Measurements from ENCODE around the gene SLAIN1.
A peak's percentile ranks its signal among the peaks of the same experiment; 100 is the strongest.

Gene SLAIN1

DNA sequence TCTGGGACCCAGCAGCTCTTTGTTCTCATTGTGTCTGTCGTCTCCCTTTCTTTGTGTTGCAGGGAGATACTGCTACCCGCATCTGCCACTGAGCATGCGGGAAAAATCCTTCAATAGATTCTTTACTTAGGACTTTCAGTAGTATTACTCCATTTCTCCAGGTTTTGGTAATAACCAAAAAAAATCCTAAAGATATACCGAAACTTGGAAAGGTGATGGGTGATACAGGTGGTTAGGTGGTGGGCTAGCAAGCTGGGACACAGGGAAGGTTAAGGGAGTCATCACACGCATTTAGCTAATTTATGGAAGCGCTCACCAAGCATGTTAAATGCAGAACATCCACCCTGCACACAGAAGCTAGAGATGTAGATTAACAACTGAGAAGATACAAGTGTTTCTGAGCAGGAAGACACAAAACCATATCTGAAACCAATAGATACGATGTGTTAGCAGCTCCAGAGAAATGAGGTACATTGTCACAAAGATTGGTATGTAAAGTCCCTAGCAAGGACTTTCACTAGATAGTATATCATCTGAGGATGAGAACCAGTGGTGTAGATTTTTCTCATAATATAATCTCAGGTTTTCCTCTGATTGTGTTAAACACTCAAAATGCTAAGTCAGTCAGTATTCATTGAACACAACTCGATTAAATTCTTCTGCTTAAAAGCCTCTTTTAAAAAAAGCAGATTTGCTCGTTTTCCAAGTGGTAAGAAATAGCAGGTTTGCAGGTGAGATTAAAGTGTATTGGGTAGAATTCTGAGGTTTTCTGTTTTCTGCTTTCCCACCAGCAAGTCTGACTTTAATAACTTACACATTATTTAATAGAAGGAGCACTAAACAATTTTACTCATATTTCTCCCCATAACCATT, 1.2 kb upstream of the SLAIN1 start:
- no peak for DNase-seq
- Histone ChIP-seq H3K36me3 (no peaks in the 10 kb centered on the region), H3K9me3 (no peaks in the 10 kb centered on the region; the same call in 1 of the 2 replicates), H3K4me3 (ENCODE audit: low read depth, low read length) (no peak overlapping the region), H3K27me3 (peaks cover 51% of the 10 kb centered on the region), H3K4me1 (no peaks in the 10 kb centered on the region; the same call in 1 of the 2 replicates)
- TF ChIP-seq, protein P1, sequence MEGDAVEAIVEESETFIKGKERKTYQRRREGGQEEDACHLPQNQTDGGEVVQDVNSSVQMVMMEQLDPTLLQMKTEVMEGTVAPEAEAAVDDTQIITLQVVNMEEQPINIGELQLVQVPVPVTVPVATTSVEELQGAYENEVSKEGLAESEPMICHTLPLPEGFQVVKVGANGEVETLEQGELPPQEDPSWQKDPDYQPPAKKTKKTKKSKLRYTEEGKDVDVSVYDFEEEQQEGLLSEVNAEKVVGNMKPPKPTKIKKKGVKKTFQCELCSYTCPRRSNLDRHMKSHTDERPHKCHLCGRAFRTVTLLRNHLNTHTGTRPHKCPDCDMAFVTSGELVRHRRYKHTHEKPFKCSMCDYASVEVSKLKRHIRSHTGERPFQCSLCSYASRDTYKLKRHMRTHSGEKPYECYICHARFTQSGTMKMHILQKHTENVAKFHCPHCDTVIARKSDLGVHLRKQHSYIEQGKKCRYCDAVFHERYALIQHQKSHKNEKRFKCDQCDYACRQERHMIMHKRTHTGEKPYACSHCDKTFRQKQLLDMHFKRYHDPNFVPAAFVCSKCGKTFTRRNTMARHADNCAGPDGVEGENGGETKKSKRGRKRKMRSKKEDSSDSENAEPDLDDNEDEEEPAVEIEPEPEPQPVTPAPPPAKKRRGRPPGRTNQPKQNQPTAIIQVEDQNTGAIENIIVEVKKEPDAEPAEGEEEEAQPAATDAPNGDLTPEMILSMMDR (IDR thresholded peaks at IDR 0.05; ENCODE audit: low read depth, low read length): no peak

DNA sequence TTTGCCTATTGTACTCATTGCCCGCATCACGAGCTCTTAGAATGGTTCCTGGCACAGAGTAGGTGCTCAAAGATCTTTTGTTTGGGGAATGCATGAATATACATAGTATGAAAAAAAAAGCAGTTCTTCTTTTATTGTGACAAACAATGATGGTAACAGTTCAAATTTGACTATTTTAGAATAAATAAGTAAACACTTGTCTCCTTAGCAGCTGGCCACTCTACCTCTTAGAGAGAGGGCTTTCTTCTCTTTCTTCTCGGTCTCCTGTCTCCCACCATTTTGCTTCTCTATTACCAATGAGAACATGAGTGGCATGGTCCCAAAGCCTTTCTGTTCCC, 639 bp upstream of the SLAIN1 start:
- Histone ChIP-seq H3K36me3 (no peaks in the 10 kb centered on the region), H3K4me3 (ENCODE audit: low read depth, low read length) (peak overlapping the region; percentile 57), H3K27me3 (peaks cover 51% of the 10 kb centered on the region), H3K9me3 (no peaks in the 10 kb centered on the region; the same call in 1 of the 2 replicates), H3K4me1 (no peaks in the 10 kb centered on the region; the same call in 1 of the 2 replicates)
- TF ChIP-seq, protein P1 (IDR thresholded peaks at IDR 0.05; ENCODE audit: low read depth, low read length): no peak
- DNase-seq: no peak

DNA sequence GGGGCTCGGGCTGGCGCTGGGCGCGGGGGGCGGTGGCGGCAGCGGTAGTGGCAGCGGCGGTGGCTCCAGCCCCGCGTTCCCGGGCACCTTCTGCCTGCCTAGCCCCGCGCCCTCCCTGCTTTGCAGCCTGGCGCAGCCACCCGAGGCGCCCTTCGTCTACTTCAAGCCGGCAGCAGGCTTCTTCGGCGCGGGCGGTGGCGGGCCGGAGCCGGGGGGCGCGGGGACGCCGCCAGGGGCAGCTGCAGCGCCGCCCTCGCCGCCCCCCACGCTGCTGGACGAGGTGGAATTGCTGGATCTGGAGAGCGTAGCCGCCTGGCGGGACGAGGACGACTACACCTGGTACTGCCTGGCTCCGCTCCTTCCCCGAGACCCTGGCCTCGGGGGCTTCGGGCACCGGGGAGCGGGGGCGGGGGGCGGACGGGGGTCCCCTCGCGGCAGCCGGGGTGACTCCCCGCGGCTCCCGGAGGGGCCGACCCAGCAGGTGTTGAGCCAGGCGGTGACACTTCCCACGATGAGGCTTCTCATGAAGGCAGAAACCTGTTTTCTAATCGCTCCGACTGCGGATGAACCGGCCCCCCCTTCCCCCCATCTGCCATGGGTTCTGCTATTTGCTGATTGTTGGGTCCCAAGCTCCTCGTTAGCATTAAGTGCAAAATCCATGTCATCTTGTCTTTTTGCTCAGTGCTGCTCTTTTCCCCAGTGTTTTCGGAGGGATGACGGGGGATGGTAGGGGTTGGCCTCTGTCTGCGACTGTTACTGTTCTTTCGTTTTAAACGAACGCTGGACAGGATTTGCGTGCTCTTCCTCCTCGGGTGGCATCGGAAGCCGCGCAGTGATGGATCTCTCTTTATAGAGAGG, 943 bp downstream of the SLAIN1 start:
- TF ChIP-seq, protein P1 (IDR thresholded peaks at IDR 0.05; ENCODE audit: low read depth, low read length): no peak
- H3K36me3 ChIP-seq: no peaks in the 10 kb centered on the region
- no peaks in the 10 kb centered on the region; the same call in 1 of the 2 replicates for H3K4me1 ChIP-seq
- H3K27me3 ChIP-seq: peaks cover 43% of the 10 kb centered on the region
- H3K9me3 ChIP-seq: no peaks in the 10 kb centered on the region; the same call in 1 of the 2 replicates
- DNase-seq: peak; percentile 54
- peak overlapping the region; percentile 68 for H3K4me3 ChIP-seq (ENCODE audit: low read depth, low read length)

DNA sequence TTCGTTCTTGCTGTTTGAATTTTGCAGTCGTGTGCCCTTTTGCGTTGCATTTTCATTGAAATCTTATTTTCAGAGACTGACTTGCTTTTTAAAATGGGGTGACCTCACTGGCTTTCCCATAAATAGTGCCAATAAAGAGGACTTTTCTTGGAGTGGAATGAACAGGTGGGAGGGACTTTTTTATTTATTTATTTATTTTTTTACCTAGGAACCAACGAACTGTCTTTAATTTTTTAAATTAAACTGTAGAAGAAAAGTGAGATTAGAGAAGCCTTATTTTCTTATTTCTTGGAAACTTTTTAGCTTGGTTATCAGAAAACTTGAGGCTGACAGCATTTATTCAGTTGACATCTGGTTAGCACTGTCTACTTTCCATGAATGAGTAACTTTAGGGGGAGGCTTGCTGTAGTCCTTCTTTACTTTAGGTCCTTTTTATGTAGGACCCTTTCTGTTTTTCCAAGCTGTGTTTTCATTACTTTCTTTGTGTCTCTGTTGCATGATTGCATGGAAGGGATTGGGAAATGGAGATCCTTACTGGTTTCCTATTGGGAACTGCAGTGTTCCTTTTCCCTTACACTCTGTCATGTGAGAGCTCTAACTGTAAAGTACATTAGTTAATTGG, 1.7 kb downstream of the SLAIN1 start:
- DNase-seq: no peak
- H3K4me1 ChIP-seq: no peaks in the 10 kb centered on the region; the same call in 1 of the 2 replicates
- H3K9me3 ChIP-seq: no peaks in the 10 kb centered on the region; the same call in 1 of the 2 replicates
- H3K36me3 ChIP-seq: no peaks in the 10 kb centered on the region
- peak overlapping the region; percentile 68 for H3K4me3 ChIP-seq (ENCODE audit: low read depth, low read length)
- peaks cover 38% of the 10 kb centered on the region for H3K27me3 ChIP-seq
- TF ChIP-seq, protein P1 (IDR thresholded peaks at IDR 0.05; ENCODE audit: low read depth, low read length): no peak

DNA sequence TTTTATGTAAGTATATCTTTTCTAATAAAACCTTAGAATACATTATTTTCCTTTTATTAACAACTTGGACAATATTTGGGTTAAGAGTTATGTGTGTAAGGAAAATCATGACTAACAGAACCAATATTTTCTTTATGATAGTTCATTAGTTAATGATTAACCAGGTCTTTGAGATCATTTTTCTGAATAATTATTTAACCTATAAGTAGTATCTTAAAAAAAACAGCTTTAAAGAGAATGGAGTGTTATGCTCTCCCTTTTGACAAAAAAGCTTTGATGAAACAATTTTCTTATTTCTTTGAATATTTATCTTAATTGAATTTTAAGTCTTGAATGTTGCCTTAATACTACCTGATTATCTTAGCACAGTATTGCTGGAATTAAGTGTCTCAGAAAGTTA, 3.8 kb downstream of the SLAIN1 start:
- peaks cover 17% of the 10 kb centered on the region for H3K27me3 ChIP-seq
- no peaks in the 10 kb centered on the region for H3K36me3 ChIP-seq
- no peak for DNase-seq
- no peaks in the 10 kb centered on the region; the same call in 1 of the 2 replicates for H3K9me3 ChIP-seq
- H3K4me1 ChIP-seq: no peaks in the 10 kb centered on the region; the same call in 1 of the 2 replicates
- H3K4me3 ChIP-seq (ENCODE audit: low read depth, low read length): no peak overlapping the region
- TF ChIP-seq, protein P1 (IDR thresholded peaks at IDR 0.05; ENCODE audit: low read depth, low read length): no peak

Data from BE2C (cell line).